KOPT-K1 (cell line): ENCODE measurements around the gene LRCH4.

ENCODE experiments used
- H3K27ac ChIP-seq: fragments of 200-600 bp; sonication (generic); 2 replicates; pipeline ENCODE4 v1.5.1; 2016; ENCODE audit warnings: antibody characterized with exemption, mild to moderate bottlenecking, low read depth, low read length; ENCODE audit not compliant: poor library complexity, severe bottlenecking
- H3K36me3 ChIP-seq: fragments of 200-600 bp; sonication (generic); 2 replicates; pipeline ENCODE4 v1.5.1; 2017; ENCODE audit warnings: antibody characterized with exemption, mild to moderate bottlenecking, low read length, moderate library complexity; ENCODE audit not compliant: insufficient read depth
- H3K9me3 ChIP-seq: fragments of 200-600 bp; sonication (generic); 2 replicates; pipeline ENCODE4 v1.5.1; 2017; ENCODE audit warnings: antibody characterized with exemption, low read length, mild to moderate bottlenecking; ENCODE audit not compliant: insufficient read depth, poor library complexity, severe bottlenecking

The LRCH4 gene

DNA sequence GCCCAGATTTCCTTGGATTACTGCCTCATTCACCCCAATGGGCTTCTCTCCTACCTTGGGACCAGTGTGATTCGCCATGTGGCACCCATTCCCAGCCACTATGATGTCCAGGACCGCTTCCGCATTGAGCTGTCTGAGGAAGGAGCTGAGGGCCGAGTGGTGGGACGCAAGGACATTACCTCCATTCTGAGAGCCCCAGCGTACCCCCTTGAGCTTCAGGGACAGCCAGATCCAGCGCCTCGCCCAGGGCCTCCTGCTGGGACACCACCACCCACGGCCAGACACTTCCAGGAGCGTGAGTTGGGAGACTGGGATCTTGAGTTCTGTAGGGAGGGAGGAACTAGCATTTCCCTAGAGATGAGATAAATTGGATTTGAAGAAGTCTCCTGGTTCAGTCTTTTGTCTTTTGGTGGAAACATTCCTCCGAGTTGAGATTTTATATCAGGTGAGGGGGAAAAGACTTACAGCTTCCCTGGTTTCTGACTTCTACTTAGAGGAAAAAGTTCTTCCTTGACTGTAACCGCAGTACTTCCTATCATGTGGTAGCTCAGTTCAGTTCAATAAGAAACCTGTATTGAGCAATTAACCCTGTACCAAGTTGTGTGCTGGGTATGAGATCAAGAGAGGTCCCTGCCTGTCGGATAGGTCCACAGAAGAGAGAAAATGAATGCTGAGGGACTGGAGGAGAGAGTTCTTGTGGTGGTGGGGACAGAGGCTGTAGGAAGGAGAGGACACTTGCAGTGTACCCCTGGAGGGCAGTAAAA lies 27.7 kb upstream of the LRCH4 start:
- H3K9me3 ChIP-seq, result no peaks in the 10 kb centered on the region
- H3K27ac ChIP-seq, result no peak overlapping the region
- no peaks in the 10 kb centered on the region for H3K36me3 ChIP-seq

DNA sequence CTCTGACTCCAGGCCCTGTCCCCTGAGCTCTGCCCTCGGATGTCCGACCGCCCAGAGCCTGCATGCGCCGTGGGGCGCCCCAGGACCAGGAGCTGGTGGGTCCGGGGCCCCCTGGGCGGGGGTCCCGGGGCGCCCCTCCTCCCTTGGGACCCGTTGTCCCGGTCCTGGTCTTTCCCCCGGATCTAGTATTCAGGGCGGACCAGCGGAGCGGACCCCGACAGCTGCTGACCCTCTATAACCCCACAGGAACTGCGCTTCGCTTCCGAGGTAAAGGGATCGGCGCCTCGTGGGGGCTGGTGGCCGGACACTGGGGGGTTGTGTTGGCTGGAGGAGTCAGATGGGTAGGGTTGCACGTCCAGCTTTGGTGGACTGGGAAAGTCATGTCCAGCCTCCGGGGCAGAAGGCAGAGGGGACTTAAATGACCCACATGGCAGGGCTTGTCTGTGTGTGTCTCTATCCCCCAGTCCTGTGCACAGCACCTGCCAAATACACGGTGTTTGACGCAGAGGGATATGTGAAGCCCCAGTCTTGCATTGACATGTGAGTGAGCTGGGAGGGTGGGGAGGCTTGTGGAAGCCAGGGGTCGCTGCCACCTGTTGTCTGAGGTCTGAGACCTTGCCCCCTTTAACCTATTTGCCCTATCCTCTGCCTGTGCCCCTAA lies 26.9 kb upstream of the LRCH4 start:
- H3K36me3 ChIP-seq, result no peaks in the 10 kb centered on the region

DNA sequence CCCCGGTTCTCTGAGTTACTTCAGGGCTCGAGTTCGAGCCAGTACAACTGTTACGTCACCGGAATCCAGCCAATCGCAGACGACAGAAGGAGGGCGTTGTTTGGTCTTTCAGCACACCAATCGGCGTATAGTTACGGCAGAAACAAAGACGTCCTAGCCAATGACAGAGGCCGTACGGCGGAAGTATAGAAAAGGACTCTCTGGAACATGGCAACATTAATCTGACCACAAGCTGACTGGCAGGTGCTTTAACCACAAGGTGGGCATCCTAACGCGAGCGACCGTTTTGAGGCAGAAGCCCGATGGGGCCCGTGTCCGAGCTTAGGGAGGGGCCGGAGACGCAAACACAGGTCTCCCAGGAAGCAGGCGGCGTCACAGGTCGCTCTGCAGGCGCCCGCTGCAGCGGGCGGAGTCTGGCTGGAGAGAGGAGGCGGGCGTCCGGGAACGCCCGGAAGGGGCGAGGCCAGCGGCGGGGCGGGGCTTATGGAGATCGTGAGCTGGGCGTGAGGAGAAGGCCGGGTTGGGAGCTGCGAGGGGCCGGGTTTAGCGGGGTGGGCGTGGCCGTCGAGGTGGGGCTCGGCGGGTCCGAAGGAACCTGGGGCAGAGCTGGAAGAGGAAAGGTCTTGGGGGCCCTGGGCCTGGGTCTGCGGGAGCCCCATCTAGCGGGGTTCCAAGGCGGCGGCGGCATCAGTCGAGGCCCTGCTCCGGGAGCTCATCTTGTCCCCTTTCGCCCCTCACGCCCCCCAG lies 26.2 kb upstream of the LRCH4 start, which contains the start of gene MOSPD3:
Gene MOSPD3, plus strand, starts transcription at position 558 of the 747 bp plus-strand sequence. CDS start 252 bp downstream, outside the sequence.
- Histone ChIP-seq H3K9me3 (no peaks in the 10 kb centered on the region), H3K27ac (peak within 1 kb of the TSS; percentile 90), H3K36me3 (no peaks in the 10 kb centered on the region)

More for the DNA sequence above, 26.9 kb upstream of the LRCH4 start:
- H3K9me3 ChIP-seq, result no peaks in the 10 kb centered on the region
- H3K27ac ChIP-seq, result peak overlapping the region; percentile 90

DNA sequence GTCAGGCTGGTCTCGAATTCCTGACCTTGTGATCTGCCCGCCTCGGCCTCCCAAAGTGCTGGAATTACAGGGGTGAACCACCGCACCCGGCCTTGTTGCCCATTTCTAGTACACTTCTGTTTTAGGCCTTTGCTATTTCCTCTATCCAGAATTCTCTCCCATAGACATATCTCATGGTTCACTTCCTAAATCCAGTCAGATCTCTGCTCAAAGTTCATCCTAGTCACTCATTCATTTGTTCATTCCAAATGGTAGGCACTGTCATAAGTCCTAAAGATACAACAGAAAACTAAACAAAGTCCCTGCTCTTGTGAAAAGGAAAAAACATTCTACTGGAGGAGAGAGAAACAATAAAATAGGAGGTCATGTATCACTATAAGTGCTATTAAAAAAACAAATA lies 24.0 kb upstream of the LRCH4 start:
- H3K36me3 ChIP-seq, result no peaks in the 10 kb centered on the region
- H3K27ac ChIP-seq, result no peak overlapping the region
- no peaks in the 10 kb centered on the region for H3K9me3 ChIP-seq

DNA sequence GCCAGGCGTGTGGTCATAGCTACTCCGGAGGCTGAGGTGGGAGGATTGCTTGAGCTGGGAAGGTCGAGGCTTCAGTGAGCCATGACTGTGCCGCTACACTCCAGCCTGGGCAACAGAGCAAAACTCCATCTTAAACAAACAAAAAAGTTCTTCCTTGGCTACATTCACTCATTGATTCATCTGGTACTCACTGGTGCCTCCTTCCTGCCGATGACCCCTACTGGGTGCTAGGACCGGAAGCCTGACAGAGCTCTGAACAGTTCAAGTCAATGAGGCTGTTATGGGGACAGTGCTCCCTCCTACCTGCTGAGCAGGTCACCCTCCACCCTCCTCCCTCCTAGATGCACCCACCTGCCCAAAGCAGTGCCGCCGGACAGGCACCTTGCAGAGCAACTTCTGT lies 21.2 kb upstream of the LRCH4 start:
- no peaks in the 10 kb centered on the region for H3K36me3 ChIP-seq
- H3K9me3 ChIP-seq, result no peaks in the 10 kb centered on the region
- no peak overlapping the region for H3K27ac ChIP-seq

DNA sequence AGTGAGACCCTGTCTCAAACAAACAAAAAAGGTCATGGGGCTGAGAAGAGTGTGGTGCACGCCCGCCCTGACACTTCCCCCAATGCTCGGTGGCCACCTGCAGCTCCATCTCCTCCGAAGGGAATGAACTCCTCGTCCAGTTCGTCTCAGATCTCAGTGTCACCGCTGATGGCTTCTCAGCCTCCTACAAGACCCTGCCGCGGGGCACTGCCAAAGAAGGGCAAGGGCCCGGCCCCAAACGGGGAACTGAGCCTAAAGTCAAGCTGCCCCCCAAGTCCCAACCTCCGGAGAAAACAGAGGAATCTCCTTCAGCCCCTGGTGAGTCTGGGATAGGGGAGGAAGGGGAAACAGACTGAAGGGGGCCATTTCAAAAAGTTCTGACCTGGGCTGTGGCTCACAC lies 20.4 kb upstream of the LRCH4 start:
- Histone ChIP-seq H3K27ac (no peak overlapping the region), H3K36me3 (no peaks in the 10 kb centered on the region), H3K9me3 (no peaks in the 10 kb centered on the region)

DNA sequence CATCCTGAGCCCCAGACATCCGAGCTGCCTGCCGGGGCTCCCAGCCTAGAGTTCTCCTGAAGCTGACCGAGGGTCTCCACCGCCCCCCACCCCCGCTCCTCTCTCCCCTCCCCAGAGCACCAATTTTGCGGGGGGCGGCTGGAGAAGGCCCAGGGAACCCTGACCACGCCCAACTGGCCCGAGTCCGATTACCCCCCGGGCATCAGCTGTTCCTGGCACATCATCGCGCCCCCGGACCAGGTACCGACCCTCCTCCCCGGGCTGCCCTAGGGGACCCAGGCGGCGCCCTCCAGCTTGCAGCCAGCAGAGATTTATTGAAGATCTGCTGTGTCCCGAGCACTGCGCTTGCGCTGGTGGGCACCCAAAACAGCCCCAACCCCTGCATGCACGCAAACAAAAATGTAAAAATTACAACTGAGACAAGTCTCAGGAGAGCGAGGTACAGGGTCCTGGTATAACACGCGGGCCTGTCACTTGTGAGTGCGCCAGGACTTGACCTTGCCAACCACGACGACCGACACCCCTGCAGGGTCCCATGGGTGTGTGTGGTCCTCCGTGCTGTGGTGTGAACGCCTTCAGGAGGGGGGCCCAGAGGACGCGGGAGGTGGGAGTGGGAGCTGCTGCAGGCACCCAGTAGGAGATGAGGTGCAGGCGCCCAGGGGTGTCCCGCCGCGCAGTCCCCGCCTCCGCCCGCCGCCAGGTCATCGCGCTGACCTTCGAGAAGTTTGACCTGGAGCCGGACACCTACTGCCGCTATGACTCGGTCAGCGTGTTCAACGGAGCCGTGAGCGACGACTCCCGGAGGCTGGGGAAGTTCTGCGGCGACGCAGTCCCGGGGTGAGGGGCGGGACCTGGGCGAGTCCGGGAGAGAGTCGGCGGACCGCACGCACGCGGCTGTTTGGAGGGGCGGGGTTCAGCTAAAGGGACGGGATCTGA lies 19.3 kb upstream of the LRCH4 start:
- Histone ChIP-seq H3K27ac (no peak overlapping the region), H3K36me3 (no peaks in the 10 kb centered on the region), H3K9me3 (no peaks in the 10 kb centered on the region)

DNA sequence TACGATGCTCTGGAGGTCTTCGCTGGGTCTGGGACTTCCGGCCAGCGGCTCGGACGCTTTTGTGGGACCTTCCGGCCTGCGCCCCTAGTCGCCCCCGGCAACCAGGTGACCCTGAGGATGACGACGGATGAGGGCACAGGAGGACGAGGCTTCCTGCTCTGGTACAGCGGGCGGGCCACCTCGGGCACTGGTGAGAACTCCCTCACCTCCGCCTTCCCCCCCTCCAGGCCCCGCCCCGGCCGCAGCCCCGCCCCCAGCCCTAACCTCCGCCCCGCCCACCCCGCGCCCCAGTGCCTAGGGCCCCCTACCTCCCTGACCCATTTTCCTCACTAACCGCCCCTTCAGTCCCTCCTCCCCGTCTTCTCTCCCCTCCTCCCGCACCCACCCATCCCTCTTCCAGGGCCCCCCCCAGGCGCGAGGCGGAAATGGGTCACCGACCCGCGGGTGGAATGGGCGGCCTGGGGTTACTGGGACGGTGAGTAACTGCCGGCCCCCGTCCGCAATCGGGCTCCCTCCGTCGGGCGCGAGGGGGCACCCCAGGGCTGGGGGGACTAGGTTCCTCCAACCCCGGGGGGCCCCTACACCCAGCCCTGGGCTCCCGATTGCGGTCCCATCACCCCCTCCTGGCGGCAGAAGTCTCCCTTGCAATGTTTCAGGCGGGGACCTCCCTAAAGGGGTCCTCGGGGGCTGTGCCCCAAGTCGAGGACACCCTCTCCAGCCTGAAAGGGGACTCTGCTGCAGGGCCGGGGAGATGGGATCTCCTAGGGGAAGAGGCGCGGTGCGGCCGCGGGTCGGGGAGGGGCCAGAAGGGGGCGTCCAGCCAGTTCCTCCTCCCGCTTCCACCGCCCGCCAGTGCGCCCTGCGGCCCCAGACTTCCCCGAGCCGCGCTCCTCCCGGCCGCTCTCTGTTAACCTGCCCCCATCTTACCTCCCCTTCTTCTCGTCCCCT lies 18.4 kb upstream of the LRCH4 start:
- H3K36me3 ChIP-seq, result no peaks in the 10 kb centered on the region
- H3K9me3 ChIP-seq, result no peaks in the 10 kb centered on the region
- H3K27ac ChIP-seq, result no peak overlapping the region

DNA sequence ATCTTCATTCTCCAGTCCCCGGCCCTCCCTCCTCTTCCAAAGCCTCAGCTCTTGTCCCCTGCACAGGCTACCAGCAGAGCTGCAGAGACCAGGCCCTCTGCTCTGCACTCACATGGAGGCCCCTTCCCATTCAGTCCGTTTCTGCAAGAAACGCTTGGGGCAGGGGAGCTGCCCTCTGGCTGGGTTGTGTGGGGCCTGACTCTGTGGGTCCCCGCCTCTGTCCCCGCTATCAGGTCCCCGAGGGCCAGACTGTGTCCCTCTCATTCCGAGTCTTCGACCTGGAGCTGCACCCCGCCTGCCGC lies 17.7 kb upstream of the LRCH4 start:
- no peaks in the 10 kb centered on the region for H3K36me3 ChIP-seq
- H3K9me3 ChIP-seq, result no peaks in the 10 kb centered on the region
- H3K27ac ChIP-seq, result no peak overlapping the region

DNA sequence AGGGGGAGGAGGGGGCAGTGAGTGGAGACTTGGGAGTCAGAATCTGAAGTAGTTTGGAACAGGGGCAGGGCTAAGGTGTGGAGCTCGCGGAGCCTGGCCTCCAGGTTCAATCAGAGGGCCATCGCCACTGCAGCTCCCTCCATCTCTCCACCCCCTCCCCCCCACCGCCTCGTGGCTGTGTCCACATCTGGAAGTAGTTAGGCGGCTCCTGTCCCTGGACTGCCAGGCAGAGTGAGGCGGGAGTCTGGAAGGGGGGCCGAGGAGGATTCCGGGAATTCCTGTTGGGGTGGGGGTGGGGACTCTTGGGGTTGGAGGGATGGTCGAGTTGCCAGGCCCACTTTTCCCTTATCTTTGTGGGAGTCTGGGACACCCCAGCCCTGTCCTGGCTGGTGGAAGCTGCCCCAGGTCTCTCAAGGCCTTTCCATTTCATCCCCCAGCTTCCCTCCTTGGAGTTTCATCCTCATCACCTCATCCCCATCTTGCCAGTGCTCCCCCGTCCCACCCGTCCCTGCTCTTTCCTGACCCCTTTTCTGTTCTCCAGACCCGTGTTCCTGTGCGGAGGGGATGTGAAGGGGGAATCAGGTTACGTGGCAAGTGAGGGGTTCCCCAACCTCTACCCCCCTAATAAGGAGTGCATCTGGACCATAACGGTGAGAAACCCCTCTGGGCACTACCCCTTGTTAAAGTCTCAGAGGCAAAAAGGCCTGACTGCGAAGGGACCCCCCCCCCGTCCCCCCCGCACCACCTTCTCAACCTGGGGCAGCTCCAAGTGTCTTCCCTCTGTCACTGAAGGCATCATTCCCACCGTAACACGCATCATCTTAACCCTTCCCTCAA lies 17.2 kb upstream of the LRCH4 start:
- Histone ChIP-seq H3K36me3 (no peaks in the 10 kb centered on the region), H3K27ac (no peak overlapping the region), H3K9me3 (no peaks in the 10 kb centered on the region)

DNA sequence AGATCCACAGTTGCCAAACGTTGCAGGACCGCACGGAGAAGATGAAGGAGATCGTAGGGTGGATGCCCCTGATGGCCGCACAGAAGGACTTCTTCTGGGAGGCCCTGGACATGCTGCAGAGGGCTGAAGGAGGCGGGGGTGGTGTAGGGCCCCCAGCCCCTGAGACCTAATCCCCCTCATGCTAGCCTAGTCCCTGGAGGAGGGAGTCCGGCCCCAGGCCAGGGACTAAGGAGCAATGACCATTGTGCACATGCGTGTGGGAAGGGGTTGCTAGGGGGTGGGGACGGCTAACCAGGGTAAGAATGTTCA lies 14.8 kb upstream of the LRCH4 start:
- H3K27ac ChIP-seq, result no peak overlapping the region

DNA sequence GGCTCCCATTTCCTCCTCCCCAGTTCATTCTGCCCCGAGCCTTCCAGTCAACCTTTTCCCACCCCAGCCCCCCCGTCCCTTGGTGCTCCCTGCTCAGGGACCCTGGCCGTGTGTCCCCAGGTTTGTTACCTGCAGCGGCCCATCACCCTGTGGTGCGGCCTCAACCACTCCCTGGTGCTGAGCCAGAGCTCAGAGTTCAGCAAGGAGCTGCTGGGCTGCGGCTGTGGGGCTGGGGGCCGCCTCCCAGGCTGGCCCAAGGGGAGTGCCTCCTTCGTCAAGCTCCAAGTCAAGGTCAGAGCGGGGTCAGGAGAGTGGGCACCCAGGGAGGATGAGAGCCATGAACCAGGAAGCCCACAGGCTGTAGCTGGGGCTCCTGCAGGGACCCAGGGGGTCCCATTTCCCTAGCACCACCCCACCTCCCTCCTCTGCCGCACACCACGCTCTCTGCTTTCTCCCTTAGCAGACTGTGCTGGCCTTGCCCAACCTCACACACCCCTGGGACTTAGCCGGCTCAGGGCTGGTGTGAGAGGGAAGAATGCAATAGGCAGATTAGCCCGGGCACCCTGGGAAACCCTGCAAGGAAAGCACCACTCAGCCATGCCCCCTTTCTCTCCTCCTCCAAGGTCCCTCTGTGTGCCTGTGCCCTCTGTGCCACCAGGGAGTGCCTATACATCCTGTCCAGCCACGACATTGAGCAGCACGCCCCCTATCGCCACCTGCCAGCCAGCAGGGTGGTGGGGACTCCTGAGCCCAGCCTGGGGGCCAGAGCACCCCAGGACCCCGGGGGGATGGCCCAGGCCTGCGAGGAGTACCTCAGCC lies 14.2 kb upstream of the LRCH4 start:
- H3K36me3 ChIP-seq, result no peaks in the 10 kb centered on the region
- no peak overlapping the region for H3K27ac ChIP-seq
- no peaks in the 10 kb centered on the region for H3K9me3 ChIP-seq

More for the DNA sequence above, 14.8 kb upstream of the LRCH4 start:
- H3K9me3 ChIP-seq, result no peaks in the 10 kb centered on the region
- no peaks in the 10 kb centered on the region for H3K36me3 ChIP-seq

DNA sequence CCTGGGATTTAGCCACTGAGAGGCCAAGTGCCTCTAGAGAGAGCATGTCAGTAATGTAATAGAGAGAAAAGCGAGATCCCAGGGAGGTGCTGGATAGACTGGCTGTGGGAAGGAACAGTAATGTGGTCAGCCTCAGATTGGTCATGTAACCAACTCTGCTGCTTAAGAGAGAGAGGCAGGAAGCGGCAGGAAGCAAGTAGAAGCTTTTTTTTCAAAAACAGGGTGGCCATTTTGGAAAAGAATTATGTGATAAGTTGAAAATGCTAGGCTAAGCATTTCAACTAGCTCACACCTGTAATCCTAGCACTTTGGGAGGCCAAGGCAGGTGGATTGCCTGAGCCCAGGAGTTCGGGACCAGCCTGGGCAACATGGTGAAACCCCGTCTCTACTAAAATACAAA lies 12.5 kb upstream of the LRCH4 start:
- no peaks in the 10 kb centered on the region for H3K9me3 ChIP-seq
- no peaks in the 10 kb centered on the region for H3K36me3 ChIP-seq
- H3K27ac ChIP-seq, result no peak overlapping the region
